GM21381 (cell line): ENCODE data around the gene CDIP1.

Experiments used
- ATAC-seq: cut with Tn5 transposase; IDR thresholded peaks from one replicate; pipeline ENCODE4 v1.9.1; 2021; ENCODE audit warnings: mild to moderate bottlenecking, moderate library complexity; ENCODE audit not compliant: unreplicated experiment

CDIP1 gene

DNA sequence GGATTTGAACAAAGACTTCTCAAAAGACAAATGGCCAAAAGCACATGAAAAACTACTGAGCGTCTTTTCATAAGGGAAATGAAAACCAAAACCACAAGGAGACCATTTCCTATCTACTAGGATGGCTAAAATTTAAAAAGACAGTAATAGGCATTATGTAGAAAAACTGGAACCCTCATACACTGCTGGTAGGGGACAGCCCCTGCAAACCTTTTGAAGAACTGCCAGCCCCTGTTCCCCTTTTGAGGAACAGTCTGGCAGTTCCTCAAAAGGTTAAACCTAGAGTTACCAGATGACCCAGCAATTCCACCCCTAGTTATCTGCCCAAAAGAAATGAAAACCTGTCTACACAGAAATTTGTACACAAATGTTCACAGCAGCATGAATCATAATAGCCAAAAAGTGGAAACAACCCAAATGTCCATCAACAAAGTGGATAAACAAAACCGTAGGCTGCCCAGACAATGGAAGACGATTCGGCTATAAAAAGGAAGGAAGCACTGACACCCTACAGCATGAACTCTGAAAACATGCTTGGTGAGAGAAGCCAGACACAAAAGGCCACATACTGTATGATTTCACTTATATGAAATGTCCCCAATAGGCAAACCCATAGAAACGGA is 22.9 kb downstream of the CDIP1 start:
- ATAC-seq = peak; percentile 61

GRCh38 chr16:4514606-4515005 is 24.0 kb downstream of the CDIP1 start:
- ATAC-seq = no peak

GRCh38 chr16:4513881-4514280 is 24.7 kb downstream of the CDIP1 start:
- ATAC-seq = no peak

GRCh38 chr16:4513086-4513860 is 25.3 kb downstream of the CDIP1 start:
- ATAC-seq = no peak

DNA sequence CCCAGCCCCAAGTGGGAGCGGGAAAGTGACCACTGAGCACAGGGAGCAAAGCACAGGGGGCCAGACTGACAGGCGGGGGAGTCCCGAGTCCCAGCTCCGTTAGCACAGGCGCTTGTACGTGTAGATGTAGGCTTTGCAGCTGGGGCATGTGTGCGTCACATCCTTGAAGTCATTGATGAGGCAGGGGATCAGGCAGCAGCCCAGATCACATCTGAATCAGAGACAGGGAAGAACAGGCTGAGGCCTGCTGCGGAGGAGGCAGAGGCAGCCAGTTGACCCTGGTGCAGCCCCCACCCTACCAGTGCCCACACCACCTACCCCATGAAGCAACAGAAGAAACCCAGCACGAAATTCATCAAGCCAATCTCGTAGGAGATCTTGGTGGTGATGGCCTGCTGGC is 26.1 kb downstream of the CDIP1 start:
- ATAC-seq = no peak

DNA sequence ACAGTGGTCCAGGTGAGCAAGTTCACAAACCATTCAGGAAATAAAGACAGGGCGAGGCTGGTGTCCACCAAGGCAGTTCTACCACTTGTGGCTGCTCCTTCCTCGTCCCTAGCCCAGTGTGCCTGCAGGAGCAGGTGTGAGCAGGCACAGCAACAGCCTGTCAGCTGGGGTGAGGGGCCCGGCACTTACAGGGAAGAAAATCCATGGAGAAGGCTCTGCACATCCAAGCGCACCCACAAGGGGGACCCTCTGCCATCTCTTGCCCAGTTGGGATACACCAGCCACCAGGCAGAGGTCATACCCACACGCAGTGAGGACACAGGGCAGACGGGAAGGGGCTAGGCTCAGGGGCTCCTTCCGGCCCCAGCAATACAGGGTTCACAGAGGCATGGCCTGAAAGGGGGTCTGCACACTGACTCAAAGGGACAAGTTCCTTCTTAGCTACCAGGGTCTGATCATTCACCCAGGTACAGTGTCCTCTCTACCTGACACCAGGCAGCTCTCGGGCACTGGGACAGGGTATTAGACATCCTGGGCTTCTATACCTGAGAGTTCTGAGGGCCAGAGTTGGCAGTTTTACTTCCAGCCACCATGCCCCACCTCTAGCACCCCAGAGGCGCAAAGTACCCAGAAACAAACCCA is 27.0 kb downstream of the CDIP1 start:
- no peak for ATAC-seq

- no peak for ATAC-seq
Observed at GRCh38 chr16:4510747-4511426, 27.7 kb downstream of the CDIP1 start.

DNA sequence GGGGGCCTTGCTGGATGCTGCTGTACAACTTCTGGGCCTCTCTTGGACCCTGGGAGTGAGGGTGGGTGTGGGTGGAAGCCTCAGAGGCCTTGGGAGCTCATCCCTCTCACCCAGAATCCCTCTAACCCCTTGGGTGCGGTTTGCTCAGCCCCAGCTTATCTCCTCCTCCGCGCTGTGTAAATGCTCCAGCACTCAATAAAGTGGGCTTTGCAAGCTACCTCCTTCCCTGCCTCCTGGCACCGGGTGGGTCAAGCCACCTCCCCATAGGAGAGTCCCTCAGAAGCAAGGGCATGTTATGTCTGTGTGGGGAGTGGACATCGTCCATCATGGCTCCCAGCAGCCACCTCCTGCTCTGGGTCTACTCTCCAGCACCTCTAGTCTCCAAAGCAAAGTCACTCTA is 28.4 kb downstream of the CDIP1 start:
- ATAC-seq = no peak

DNA sequence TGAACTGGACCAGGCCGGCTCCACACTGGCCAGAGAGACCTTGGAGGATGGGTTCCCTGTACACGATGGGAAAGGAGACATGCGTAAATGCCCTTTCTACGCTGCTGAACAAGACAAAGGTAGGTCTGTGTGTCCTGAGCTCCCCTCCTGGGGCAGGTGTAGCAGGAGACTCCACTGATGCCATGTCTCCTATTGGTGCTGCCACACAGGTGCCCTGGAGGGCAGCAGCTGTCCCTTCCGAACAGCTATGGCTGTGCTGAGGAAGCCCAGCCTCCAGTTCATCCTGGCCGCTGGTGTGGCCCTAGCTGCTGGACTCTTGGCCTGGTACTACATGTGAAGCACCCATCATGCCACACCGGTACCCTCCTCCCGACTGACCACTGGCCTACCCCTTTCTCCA is 29.2 kb downstream of the CDIP1 start:
- no peak for ATAC-seq

GRCh38 chr16:4508806-4509205 is 29.8 kb downstream of the CDIP1 start:
- no peak for ATAC-seq

GRCh38 chr16:4507588-4508345 is 30.8 kb downstream of the CDIP1 start:
- no peak for ATAC-seq

DNA sequence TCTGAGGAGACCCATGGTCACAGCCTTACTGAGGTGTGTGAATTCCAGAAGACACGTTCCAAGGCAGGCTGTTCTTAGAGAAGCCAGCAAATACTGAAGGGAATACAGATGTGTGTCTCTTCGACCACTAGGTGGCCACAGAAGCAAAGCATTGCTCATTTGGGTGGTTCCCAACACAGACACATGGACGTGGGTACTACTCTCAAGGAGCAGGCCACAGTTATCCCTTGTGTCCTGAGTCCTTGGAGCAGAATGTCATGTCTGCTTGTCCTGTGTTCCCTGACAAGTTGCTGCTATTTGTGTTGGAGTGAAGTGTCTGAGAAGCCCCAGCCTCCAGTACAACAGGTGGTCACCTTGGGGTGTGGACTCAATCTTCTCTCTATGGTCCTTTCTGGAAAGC is 32.1 kb downstream of the CDIP1 start:
- ATAC-seq = peak; percentile 63

DNA sequence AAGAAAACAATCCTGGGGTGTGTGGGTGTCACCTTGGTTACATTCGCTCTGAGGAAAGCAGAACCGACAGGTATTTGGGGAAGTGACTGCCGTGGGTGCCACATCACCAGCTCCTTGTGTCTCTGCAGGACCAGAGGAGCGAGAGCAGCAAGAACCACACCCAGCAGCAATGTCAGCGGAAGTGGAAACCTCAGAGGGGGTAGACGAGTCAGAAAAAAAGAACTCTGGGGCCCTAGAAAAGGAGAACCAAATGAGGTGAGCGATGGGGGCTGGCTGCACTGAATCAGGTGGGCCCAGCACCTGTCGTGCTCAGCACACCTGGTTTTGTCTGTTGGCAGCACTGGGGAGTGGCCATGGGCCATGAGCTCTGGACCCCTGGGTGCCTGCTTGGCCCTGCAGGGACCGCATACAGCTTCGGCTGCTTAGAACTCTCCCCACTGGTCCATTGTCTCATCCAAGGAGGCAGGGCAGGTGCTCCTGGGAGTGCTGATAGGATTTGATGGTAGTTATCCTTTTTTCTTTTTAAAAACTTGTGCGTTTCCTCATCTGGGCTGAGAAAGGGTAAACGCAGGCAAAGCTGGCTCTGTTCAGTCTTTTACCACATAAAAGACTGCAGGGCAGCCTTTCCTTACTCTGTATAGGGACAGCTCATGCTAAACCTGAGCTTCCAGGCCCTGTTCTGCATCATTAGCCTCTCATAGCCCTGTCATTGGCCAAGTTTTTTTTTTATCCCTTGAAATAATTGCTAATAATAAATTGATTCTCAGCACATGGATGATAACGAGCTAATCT is 33.0 kb downstream of the CDIP1 start:
- peak; percentile 69 for ATAC-seq

GRCh38 chr16:4501071-4501478 is 37.5 kb downstream of the CDIP1 start:
- ATAC-seq = no peak

DNA sequence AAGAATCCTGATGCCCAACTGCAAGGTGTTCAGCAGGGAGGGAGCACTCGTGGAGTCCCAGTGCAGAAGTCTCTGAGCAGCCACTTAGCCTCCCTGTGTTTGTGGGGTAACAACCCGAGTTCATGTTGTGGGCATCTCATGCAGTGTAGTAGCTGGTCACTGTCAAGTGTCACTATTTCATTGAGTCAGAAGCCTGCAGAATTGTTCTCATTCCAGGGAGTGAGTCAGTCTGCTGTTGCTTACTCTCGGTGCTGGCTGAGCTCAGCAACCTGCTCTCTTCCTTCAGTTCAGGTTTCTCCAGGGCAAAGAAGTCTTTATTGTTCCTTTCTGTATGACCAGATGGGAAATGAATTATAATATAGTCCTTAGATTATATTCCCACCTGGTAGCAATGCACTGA is 38.3 kb downstream of the CDIP1 start:
- no peak for ATAC-seq

DNA sequence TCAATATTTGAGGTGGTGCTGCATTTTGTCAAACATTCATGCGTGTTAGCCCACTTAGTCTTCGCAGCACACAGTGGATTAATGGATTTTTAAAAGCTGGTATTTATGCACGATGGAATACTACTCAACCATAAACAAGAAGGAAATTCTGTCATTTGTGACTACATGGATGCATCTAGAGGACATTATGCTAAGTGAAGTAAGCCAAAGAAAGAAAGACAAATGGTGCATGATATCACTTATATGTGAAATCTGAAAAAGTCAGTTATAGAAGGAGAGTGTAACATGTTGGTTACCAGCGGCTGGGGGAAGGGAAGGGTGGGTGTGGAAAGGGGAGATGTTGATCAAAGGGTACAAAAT is 39.4 kb downstream of the CDIP1 start:
- no peak for ATAC-seq

DNA sequence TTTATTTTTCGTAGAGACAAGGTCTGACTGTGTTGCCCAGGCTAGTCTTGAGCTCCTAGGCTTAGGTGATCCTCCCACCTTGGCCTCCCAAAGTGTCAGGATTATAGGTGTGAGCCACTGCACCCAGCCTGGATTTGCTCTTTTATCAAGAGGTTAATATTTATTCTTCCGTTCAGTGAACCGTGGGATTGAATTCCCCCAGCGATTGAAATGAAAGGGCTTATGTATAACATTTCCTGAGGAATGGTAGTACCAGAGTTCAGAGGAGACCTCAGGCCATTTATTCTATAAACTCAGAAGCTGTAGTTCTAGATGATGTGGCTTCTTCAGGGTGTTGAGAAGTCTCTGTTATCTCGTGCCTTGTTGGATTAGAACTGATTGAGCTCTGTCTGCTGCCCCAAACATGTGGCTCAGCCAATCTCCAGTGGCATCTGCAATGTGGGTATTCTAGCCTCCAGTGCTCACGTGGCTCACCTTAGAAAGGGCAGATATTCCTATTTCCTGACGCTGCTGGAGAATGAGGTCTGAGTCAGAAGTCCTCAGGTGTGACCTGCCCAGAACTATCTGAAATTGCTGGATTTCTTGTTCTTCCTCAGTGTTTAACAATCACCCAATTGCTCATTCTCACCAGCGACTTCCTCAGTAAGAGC is 39.9 kb downstream of the CDIP1 start:
- ATAC-seq = no peak

DNA sequence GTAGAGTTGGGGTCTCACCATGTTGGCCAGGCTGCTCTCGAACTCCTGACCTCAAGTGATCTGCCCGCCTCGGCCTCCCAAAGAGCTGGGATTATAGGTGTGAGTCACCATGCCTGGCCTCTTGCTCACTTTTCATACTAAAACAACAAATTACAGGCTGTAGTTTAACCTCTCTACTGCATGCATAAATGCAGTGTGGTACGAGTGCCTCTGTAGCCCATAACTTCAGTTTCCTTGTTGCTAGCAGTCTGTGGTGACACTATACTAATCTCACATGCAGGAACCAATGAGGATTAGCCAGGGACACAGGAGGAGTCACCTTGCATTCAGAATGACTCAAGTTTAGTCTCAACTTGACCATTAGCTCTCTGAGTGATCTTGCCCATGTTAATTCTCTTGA is 42.3 kb downstream of the CDIP1 start:
- ATAC-seq = no peak

- no peak for ATAC-seq
Observed at GRCh38 chr16:4495766-4496165, 42.8 kb downstream of the CDIP1 start.
